ENCODE results near the gene CACNA2D2.
A peak's percentile ranks its signal among the peaks of the same experiment; 100 is the strongest.

CACNA2D2 gene

DNA sequence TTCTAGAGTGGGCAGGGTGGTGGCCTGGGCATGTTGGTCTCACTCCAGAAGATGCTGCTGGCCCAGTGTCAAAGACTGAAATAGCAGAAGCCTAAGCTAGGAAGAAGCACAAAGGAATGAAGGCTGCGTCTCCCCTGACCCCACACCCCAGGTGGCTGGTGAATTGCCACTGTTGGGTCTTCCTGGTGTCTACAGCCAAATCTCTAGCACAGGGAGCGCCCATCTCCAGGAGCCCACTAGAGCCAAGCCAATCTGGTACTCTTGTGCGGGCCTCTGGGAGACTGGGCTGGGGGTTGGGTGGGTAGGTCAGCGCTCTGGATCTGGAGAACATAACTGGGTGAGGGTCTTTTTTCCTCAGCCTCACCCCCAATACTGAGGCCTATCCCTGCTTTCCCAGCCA, 176.3 kb downstream of the CACNA2D2 start:
- no peak for DNase-seq (ENCODE audit: low spot score)

DNA sequence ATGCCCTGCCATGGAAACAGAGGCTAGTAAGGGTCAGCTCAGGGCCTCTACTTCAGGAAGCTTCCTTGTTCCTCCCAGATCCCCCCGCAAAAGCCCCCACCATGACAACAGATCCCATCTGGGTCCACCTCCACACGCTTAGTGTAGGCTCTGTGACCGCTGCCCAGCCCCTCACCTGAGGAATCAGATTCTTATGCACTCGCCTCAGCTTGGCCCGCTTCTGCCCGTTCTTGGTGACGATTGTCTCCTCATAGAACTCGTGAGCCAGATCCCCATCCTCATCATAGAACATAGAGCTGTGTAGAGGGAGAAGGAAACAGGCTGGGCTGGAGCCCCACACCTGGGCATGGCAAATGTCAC, 177.3 kb downstream of the CACNA2D2 start:
- no peak for DNase-seq (ENCODE audit: low spot score)

DNA sequence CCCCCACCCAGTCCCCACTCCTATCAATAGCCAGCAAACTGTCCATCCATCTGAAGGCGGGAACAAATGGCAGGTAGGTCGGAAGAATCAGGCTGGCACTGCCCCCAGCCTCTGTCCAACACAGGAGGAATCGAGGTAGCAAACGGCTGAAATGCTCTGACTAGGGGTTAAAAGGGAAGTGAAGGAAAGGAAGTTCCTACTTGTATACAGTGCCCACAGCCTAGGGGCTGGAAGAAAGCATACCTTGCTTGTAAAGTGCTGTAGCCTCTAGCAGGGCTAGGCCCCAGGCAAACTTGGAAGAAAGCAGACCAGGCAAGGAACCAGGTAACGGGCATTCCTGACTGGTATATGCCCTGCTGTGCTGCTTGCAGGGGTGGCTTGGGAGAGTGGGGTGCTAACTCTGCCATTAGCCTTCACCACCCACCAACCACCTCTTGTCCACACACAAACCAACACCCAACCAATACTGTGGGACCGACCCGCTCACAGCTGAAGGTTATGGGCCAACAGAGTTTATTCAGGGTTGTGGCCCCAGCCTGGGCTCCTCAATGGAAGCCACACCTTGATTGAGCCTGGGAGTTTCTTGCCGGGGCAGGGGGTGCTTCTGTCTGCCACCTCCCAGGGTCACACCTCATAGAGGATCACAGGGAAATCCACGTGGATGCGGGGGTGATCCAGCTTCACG, 177.8 kb downstream of the CACNA2D2 start:
- DNase-seq (ENCODE audit: low spot score): no peak

DNA sequence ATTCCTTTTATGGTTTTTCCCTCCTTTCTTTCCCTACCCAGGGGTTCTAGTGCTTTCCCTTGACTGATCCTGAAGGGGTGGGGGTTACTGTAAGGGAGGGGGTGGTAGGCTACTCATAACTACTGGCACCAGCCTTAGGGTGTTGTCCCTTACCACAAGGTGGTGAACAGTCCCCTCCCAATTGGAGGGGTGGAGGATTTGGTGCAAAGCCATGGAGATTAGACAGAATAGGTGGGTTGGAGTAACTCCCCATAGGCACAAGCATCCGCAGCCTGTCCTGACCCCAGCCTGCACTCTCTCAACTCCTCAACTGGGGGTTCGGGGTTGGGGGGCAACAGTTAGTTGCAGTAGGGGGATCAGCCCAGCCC, 178.3 kb downstream of the CACNA2D2 start:
- DNase-seq (ENCODE audit: low spot score): no peak

DNA sequence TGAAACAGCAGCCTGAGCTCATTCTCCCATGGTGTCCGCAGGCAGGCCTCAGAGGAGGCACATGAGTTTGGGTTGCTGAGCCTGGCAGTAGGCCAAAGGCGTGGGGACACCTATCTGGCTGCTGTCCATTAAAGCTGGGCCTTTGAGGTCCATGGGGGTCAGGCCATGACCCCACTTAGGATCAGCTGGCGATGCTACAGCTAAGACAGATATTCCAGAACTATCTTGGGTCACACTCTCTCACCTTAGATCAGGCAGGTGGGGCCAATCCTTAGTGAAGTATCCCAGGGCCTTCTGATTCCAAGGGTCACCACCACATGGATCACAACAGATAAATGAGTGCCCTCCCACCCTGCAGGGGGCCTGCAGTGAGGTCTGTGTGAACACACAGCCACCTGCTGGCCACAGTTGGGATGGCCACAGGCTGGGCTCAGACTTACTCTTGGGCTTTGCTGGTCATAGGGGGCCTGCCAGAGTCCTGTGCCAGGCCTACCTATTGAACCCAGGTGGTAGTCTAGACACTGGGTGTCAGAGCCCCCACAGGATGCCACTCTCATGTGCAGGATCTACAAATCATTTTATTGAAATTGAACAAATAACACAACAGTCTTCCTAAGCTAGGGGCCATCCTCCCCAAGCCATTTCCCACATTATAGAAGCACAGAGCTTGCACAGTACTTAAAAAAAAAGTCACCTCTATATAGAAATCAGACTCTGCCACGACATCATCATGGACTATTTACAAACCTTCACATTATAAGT, 178.9 kb downstream of the CACNA2D2 start:
- peak; percentile 59 for DNase-seq (ENCODE audit: low spot score)

DNA sequence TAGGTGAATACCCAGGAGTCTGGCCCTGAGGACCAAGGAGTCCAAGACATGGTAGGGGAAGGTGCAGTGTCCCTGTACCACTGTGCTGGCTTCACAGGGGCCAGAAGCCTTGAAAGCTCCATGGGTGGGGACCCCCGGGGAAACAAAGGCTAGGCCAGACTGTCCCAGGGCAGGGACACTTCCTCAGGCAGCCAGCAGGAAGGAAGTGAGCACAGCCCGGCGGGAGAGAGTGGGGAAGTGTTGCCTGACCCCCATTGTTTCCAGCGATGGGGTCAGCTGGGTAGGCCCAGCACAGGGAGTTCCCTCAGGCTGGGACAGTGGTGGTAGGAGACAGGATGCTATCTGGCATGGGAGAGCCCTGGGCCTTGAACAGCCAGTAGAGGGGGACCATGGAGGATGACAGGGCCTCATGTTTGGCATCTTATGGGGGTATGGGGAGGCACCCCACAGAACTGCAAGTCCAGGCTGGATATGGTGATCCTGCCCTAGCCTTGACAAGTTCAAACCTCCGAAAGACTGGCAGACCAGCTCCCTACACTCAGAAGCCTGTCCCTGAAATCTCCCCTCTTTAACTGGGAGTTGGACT, 179.7 kb downstream of the CACNA2D2 start:
- DNase-seq (ENCODE audit: low spot score): no peak

DNA sequence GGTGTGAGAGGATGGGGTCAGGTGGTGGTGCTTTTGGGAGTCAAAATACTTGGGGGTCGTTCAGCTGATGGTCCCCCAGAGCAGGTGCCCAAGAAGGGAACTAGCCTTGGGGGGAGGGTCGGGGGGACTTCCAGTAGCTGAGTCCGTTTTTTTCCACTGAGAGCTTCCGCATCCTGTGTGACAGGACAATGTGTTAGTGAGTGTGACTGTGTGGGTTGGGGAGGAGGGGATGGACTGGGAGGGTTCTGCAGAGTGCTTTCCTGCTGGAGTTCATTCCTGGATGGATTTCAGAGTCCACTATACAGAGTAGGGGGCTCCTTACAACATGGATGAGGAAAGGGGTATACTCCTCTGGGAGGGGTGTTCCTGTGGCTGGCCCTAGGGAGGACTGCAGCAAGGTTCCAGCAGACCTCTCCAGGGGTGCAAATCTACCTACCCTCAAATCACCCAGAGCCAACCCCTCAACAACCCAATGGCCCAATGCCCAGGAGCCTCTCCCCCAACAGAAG, 180.3 kb downstream of the CACNA2D2 start:
- no peak for DNase-seq (ENCODE audit: low spot score)

DNA sequence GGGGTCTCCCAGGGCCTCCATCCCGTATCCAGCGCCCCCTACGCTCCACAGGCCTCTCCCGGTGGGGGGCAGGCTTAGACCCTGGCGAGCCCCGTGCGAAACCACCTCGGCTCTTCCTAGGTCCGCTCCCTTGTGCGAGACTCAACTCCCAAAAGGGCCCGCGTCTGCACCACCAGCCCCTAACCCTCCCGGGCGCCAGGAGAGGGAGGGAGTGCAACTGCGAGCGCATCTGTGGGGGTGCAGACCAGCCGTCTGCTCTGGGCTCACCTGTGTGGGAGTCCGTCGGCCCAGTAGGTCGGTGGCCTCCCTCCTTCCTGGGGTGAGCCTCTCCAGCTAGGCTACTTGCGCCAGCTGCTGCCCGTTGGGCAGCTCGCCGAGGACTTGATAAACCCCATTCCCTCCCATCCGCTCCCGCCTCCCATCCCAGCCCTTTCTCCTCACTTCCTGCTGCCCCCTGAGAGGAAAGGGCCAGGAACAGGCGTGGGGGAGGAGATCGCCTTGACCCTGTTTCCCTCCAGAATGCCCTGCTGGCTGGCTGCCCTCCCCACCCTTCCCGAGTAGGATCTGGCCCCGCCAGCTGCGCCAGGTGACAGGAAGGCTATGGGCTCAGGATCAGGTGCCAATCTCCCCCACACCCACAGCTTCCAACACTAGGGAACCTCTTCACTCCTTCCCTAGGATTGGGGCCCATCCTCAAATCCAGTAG, 180.9 kb downstream of the CACNA2D2 start, which contains the start of gene HYAL2:
Gene HYAL2 (minus strand): TSS at position 360 of the 706 bp plus-strand sequence. CDS start 2,256 bp downstream, outside the sequence.
- DNase-seq (ENCODE audit: low spot score): no peak

DNA sequence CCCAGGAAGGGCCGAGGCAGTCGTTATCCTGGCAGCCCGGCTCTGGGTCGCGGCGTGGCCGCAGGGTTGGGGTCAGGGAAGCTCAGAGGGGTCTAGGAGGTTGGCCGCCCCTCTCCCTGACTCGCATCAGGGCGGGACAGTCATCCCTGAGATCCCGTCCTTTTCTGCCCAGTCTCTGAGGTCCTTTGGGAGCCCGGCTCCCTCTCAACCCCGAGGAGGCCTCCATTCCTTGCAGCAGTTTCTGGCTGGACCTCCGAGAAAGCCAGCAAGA, 181.4 kb downstream of the CACNA2D2 start:
- no peak for DNase-seq (ENCODE audit: low spot score)

DNA sequence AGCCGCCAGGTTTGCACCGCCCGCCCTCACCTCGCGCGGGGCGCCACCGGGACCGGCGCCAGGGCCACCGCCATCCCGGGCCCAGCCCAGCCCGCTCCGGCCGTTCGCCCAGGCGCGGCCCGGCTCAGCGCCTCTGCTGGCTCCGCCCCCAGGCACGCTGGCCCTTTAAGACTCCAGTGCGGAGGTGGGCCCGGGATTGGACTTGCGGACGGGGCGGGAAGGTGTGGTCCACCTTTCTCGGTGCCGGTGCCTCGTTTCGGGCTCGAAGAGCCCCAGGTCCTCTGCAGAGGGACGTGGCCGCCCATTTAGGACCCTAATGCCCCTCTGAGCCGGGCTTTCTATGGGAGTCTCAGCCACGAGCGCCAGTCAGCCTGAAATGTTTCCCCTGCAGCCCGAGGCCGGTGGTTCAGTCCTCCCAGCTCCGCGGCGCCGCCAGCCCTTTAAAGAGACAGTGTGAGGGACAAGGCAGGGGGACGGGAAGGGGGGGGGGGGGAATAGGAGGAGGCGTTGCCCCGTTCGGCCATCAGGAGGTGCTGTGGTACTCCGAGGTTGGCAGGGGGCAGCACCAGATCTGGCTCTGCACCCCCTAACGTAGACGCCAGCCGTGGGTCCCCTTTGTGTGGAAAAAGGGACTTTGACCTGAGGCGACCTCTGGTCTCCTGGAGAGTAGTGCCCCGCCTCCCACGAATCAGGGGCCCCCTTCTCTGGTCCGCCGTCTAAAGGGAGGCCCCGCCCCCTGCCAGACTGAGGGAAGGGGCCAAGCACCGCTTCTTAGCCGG, 181.9 kb downstream of the CACNA2D2 start:
- DNase-seq (ENCODE audit: low spot score): peak; percentile 78

DNA sequence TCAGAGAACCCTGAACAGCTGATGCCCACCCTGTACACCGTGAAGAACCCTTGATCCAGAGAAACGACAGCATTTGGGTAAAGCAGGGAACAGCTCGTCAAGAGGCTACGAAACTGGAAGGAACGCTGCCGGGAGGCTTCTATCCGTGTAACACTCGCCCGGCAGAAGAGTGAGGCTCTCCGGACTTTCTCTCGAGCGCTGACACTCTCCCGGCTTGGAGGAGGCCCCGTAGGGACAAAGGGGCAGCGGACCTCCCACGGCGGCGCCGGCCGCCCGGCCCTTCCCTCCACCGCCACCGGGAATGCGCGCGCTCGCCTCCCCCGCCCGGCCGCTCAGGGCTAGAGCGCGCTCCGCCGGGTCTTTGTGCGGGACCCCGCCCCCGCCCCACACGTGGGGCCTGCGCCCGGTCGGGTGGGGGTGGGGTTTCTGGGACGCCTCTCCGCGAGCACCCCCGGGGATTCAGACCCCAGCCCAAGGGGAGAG, 182.5 kb downstream of the CACNA2D2 start:
- peak; percentile 49 for DNase-seq (ENCODE audit: low spot score)

DNA sequence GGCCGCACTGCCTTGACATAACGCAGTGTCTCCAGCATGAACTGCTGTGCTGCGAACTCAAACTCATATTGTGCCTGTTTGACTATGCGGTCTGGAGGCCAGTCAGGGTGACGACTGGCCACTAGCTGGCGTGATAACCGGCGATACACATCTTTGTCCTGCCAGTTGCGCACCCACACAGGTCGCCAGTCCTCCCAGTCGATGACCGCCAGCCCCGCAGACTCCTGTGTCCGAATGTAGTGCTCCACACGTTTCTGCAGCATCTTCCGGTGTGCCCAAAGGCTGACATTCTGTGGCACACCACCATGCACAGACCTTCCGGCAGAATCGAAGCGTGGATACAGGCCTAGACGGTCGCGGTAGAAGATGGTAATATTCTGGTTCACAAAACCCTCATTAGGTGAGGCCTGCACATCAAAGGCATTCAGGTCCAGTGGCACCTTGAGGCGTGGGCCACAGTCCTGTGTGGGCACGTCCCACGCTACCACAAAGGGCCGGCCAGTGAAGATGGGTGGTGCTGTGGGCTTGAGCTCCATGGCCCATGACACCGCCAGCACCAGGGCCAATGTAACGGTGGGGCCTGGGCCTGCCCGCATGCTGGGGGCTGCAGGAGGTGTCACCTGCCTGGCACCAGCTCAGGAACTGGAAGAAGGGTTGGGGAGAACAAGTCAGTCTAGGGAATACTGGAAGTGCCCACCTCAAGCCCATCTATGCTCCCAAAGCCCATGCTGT, 183.4 kb downstream of the CACNA2D2 start:
- DNase-seq (ENCODE audit: low spot score): no peak

DNA sequence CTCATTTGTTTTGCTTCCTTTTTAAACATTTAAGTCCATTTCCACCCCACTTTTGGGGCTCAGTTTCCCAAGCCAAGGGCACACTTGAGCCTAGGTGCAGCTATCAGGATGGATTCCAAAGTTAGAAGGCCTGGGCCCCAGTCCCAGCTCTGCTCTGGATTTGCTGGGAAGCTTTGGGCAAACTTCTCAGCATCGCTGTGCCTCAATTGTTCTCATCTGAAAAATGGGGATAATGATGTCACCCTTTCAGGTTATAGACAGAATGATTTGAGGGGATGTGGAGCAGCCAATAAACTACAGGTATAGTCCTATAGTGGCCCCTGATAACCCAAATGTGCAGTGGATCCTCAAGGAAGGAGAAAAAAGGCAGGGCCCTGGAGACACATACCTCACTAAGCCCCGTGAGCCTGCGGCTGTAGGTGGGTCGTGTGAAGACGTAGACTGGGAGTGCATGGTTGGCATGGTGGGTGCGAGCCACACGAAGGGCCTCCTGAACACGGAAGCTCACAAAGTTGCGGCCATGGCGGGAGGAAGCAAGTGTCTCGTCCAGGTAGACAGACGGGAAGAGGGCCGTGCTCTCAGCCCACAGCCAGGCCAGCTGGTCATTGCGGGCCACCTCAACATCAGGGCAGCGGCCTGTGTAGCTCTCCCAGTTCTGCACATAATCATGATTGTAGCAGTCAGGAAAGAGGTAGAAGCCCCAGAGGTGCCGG, 184.1 kb downstream of the CACNA2D2 start:
- DNase-seq (ENCODE audit: low spot score): no peak

DNA sequence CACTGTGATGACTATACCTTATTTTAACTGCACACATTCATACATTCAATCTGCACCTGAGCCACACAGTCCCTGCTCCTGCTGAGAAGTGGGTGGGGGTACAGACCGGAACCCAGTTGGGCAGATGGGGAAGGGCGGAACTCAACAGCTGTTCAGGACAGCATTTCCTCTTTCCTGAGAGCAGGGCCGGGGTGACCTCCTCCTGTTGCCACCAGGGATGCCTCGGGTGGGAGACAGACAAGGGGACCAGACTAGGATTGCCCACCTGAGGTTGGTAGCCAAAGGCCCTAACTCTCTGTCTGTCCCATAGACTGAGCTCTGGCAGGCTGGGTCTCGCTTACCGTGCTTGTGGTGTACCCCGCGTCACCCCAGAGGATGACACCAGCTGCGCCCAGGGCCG, 184.8 kb downstream of the CACNA2D2 start:
- DNase-seq (ENCODE audit: low spot score): no peak

DNA sequence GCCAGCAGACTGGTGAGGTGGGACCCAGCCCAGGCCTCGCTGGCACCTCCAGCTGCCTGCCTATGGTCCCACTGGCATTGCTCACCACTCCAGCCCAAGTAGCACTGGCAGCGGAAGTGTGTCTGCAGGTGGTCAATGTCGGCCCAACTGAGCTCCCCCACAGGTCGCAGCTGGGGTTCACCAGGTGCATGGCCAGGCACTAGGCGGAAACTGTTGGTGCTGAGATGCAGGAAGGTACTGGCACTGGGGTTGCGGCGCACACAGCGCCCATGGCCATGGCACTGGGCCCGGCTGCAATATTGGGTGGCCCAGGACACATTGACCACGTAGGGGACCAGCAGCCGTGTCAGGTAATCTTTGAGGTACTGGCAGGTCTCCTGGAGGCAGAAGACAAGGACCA, 185.3 kb downstream of the CACNA2D2 start:
- no peak for DNase-seq (ENCODE audit: low spot score)

DNA sequence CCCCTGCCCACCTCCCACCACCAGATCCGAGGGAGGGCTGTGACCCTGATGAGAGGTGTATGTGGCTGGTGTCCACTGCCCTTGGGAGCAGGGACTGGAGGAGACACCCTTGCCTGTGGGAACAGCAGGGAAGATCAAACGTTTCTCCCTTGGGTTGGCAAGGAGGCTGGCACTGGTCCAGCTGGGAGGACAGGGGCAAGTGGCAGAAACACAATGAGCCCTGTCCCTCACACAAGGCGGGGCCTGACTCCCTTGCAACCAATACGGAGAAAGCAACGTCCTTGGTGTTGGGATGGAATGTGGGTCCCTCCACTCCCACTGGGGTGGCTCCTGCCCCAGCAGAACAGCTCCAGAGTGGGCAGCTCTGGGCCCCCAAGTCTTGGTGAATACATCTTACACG, 186.1 kb downstream of the CACNA2D2 start:
- no peak for DNase-seq (ENCODE audit: low spot score)

DNA sequence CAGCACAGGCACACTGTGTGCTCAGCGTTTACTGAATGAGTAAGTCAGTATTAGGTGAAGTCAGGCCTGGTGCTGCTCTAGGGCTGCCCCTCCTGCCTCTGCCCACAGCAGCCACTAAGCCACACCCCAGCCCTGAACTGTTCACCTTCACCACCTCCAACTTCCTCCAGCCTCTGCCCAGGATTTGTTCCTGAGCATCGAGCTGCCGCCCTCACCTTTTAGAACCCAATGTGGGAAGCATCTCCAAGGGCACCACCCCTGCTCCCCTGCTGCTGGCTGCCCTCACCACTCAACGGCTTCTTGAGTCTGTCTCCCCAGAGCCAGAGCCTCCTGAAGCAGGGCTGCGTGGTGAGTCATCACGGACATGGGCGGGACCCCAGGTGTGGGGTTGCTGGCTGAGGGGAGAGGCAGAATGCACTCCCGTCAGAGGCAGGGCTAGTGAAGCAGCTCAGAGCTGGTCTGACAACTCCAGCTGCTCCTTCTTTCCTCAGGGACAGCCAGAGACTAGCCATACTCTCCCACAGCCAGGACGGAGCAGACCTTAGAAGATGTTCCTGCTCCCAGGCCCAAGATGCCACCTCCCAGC, 186.7 kb downstream of the CACNA2D2 start:
- DNase-seq (ENCODE audit: low spot score): peak; percentile 87

DNA sequence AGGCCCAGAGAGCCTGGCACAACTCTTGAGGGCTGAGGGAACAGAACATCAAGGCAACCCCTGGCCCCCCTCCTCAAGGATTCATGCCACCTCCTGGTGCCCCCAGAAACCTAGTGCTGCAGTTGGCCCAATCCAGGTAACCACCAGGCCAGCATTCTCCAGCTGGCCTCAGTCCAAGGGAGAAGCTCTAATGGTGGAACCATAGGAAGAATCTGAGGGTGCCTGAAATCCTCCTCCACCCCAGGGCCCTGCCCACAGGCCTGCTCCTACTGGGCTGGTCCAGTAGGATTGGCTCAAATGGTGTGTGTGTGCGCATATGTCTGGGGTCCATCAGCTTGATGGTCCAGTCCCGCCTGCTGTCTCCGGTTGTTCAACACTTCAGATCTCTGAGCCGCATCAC, 188.6 kb downstream of the CACNA2D2 start:
- no peak for DNase-seq (ENCODE audit: low spot score)

DNA sequence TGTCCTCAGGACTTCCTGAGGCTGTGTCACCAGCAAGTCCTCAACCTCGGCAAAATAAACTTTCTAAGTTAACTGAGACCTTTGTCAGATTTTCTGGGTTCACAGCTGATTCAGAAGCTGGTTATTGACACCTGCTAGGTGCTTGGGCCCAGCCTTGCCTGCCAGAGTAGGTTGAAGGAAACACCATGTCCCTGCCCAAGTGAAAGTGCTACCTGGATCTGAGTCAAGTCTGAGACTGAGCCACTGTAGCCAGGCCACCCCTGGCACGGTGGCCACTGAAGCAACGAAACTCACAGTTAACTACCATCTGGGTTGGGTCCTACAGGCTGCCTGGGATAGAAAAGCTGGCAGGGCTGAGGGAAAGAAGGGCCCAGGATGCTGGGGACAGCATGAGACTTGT, 189.1 kb downstream of the CACNA2D2 start:
- no peak for DNase-seq (ENCODE audit: low spot score)
